GM12872 (cell line): Measurements from ENCODE around the gene CILP.
A peak's percentile ranks its signal among the peaks of the same experiment; 100 is the strongest.

Source experiments
- CTCF ChIP-seq: IDR thresholded peaks from 3 replicates; pipeline ENCODE4 v1.5.1; 2011; ENCODE audit warnings: low read depth, mild to moderate bottlenecking, low read length, moderate library complexity; ENCODE audit not compliant: insufficient read depth

CILP gene

GRCh38 chr15:65217526-65218482 is 6.5 kb upstream of the CILP start:
- no peak for TF ChIP-seq CTCF

- TF ChIP-seq CTCF: no peak
Measured at GRCh38 chr15:65215496-65215895, 4.2 kb upstream of the CILP start.

GRCh38 chr15:65214010-65214409 is 2.7 kb upstream of the CILP start:
- TF ChIP-seq CTCF: no peak

DNA sequence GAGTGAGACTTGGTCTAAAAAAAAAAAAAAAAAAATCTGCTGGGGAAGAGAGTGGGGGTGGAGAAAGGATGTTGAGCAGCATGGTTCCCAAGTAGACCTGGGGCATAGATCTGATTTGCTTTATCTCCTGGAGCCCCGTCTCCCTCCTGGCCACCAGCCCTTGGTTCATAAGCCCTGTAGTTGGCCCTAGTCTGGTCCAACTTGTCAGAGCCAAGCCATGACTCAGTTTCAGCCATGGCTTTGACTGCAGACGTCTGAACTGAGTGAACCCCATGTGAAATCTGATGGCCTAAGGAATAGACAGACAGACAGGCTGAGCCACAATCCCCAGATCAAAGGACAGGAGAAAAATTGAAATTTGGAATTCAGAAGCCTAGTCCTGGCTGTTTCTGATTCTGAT is 2.0 kb upstream of the CILP start:
- TF ChIP-seq CTCF: no peak

DNA sequence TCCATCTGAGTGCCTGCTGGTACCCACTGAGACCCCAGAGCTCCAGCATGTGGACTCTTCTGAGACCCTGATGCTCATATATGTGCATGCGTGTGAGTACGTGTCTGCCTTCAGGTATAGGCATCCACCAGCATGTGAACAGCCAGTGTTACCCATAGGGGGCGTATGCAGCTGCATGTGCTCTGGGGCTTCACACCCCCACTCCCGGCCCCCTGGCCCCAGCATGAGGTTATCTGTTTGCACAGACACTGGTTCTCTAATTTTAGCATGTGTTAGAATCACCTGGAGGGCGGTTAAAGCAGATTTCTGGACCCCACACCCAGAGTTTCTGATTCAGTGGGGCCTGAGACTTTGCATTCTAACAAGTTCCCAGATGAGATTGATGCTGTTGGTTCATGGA is 824 bp upstream of the CILP start:
- peak; percentile 82 for TF ChIP-seq CTCF

DNA sequence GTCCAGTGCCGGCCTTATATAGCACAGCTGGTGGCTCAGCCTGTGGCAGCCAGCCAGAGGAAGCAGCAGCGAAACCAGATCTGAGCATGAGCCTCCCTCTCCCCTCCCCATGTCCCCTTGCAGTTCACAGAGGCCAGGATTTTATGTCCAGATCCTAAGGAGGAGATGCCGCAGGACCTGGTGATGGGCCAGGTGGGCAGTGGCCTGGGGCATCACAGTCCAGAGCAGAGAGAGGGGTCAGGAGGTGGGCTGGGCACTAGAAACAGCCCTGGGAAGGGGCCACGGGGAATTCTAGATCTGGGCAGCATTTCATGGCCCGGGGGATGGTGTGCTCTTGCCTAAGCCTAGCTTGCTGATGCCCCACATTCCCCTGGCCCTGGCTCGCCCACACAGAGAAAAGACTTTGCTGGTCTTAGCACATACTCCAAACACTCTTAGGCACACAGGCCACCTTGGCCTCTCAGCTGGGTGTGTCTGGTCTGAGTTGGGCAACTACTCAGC is 259 bp upstream of the CILP start:
- no peak for TF ChIP-seq CTCF

GRCh38 chr15:65209701-65210643 is 1.3 kb downstream of the CILP start:
- no peak for TF ChIP-seq CTCF
